Measurements from ENCODE around the gene ZNF688.
A peak's percentile ranks its signal among the peaks of the same experiment; 100 is the strongest.
"Not testable (repeated sequence)": the region's sequence is repeated elsewhere in the genome, so short reads cannot be mapped to it uniquely, and the experiment has no call there.

Gene ZNF688

GRCh38 chr16:30601966-30602365 lies 30.5 kb upstream of the ZNF688 start:
- H3K4me3 ChIP-seq (ENCODE audit: low read length) = no peak overlapping the region
- no peak for TF ChIP-seq ZNF274 (IDR thresholded peaks at IDR 0.05; ENCODE audit: low read depth, low read length)

DNA sequence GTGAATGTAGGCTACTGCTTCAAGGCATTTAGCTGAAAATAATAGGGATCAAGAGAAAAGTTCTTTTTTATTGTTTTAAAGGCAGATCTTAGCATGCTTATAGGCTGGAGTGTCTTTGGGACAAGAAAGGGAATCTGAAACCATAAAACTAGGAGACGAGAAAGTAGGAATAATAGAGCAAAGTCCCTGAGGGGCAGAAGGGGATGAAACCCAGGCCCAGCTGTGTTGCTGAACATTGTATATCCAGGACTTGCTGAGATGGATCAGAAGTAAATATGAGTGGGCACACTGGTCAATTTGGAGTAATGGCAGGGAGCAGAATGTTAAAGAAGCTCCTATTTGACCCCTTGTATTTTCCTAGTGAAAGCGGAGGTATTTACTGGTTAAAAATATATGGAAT lies 29.4 kb upstream of the ZNF688 start:
- TF ChIP-seq ZNF274 (IDR thresholded peaks at IDR 0.05; ENCODE audit: low read depth, low read length) = no peak

GRCh38 chr16:30600215-30600614 lies 28.7 kb upstream of the ZNF688 start:
- no peak overlapping the region for H3K4me3 ChIP-seq (ENCODE audit: low read length)
- no peak for TF ChIP-seq ZNF274 (IDR thresholded peaks at IDR 0.05; ENCODE audit: low read depth, low read length)

More for the DNA sequence above, 29.4 kb upstream of the ZNF688 start:
- H3K4me3 ChIP-seq (ENCODE audit: low read length) = no peak overlapping the region

GRCh38 chr16:30592871-30593270 lies 21.4 kb upstream of the ZNF688 start:
- no peak for TF ChIP-seq ZNF274 (IDR thresholded peaks at IDR 0.05; ENCODE audit: low read depth, low read length)
- no peak overlapping the region for H3K4me3 ChIP-seq (ENCODE audit: low read length)

GRCh38 chr16:30590869-30591268 lies 19.4 kb upstream of the ZNF688 start:
- not testable (repeated sequence) for H3K4me3 ChIP-seq (ENCODE audit: low read length)

GRCh38 chr16:30589582-30589981 lies 18.1 kb upstream of the ZNF688 start:
- not testable (repeated sequence) for H3K4me3 ChIP-seq (ENCODE audit: low read length)

GRCh38 chr16:30588651-30589050 lies 17.1 kb upstream of the ZNF688 start:
- H3K4me3 ChIP-seq (ENCODE audit: low read length) = no peak overlapping the region
- TF ChIP-seq ZNF274 (IDR thresholded peaks at IDR 0.05; ENCODE audit: low read depth, low read length) = no peak

DNA sequence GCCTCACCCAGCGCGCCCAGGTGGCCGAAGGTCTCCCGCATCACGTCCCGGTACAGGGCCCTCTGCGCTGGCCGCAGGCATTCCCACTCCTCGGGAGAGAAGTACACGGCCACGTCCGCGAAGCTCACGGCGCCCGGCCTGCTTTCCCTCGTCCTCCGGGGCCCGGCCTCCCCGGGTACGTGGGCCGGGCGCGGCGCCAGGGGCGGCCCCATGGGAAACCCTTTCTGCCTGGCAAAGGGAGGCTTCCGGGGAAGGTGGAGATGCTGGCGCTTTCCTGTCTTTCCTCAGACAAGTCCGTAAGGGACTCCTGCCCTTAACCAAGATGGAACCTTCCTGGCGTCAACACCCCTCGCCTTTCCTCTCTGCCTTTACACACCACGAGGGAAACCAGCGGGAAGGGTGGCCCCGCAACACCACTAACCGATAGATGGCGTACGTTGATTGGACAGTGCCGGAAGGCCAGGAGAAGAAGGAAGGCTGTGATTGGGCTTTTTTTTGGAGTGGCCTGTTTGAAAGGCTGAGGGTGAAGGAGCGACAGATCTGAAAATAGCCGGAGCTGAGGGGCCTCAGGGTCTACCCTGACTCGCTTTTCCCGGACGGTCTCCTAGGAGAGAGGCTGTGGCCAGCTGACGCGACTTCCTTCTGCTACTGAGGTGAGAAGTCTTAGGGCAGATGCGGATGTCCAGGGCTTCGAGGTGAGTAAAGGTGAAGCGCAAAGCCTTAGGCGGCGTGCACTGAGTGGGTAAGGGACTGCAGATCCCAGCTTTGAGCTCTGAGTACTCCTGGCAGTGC lies 14.1 kb upstream of the ZNF688 start, which contains the start of gene ZNF785:
TSS of gene ZNF785 (minus strand) at position 298 of the 792 bp plus-strand sequence. CDS start at position 212, 86 bp downstream.
- no peak for TF ChIP-seq ZNF274 (IDR thresholded peaks at IDR 0.05; ENCODE audit: low read depth, low read length)
- peak within 1 kb of the TSS; percentile 83 for H3K4me3 ChIP-seq (ENCODE audit: low read length)

DNA sequence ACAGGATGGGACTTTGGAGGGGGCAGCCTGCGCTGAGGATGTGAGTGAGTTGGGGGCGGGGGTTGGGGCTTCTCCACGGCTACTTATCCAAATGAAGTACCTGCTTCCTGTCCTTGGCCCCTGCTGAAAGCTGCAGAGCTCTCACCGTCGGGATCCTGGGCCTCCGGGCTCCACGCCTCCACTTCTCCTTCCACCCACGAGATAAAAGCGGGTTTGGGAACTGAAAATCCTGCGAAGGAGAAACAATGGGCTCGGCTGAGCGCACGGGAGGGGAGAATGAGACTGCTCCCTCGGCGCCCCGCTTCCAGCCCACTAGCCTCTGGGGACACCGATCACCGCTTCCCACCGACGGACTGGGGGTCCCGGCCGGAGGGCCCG lies 13.5 kb upstream of the ZNF688 start:
- no peak for TF ChIP-seq ZNF274 (IDR thresholded peaks at IDR 0.05; ENCODE audit: low read depth, low read length)
- H3K4me3 ChIP-seq (ENCODE audit: low read length) = peak overlapping the region; percentile 83

DNA sequence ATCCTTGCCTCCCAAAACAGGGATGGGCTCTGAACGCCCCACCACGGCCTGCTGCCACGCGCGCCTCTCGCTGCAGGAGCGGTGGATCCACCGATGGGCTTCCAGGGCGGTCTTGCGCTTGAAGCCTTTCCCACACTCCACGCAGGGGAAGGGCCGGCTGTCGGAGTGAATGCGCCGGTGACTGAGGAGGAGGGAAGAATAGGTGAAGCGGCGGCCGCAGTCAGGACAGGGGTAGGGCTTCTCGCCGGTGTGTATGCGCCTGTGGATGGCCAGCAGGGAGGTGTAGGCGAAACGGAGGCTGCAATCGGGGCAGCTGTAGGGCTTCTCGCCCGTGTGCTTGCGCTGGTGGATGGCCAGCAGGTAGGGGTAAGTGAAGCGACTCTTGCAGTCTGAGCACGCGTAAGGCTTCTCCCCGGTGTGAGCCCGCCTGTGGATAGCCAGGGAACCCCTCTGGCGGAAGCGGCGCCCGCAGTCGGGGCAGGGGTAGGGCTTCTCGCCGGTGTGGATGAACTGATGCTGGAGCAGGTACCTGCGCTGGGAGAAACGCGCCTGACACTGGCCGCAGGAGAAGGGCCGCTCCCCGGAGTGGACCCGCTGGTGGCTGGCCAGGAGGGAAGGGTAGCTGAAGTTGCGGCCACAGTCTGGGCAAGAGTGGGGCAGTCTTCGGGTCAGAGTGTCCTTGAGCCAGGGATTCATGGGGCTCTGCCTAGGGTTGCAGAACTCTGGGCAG lies 11.3 kb upstream of the ZNF688 start:
- H3K4me3 ChIP-seq (ENCODE audit: low read length) = no peak overlapping the region
- no peak for TF ChIP-seq ZNF274 (IDR thresholded peaks at IDR 0.05; ENCODE audit: low read depth, low read length)

GRCh38 chr16:30581457-30581856 lies 9.9 kb upstream of the ZNF688 start:
- H3K4me3 ChIP-seq (ENCODE audit: low read length) = no peak overlapping the region
- TF ChIP-seq ZNF274 (IDR thresholded peaks at IDR 0.05; ENCODE audit: low read depth, low read length) = no peak

DNA sequence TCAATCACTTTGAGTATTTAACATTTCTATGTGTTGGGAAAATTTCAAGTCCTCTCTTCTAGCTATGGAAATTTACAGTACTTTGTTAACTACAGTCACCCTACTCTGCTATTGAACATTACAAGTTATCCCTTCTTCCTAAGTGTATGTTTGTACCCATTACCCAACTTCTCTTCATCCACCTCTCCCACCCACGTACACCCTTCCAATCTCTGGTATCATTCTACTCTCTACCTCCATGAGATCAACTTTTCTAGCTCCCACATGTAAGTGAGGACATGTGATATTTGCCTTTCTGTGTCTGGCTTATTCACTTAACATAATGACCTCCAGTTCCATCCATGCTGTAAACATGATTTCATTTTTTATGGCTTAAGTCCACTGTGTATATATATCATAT lies 3.2 kb upstream of the ZNF688 start:
- no peak for TF ChIP-seq ZNF274 (IDR thresholded peaks at IDR 0.05; ENCODE audit: low read depth, low read length)
- H3K4me3 ChIP-seq (ENCODE audit: low read length) = no peak overlapping the region

DNA sequence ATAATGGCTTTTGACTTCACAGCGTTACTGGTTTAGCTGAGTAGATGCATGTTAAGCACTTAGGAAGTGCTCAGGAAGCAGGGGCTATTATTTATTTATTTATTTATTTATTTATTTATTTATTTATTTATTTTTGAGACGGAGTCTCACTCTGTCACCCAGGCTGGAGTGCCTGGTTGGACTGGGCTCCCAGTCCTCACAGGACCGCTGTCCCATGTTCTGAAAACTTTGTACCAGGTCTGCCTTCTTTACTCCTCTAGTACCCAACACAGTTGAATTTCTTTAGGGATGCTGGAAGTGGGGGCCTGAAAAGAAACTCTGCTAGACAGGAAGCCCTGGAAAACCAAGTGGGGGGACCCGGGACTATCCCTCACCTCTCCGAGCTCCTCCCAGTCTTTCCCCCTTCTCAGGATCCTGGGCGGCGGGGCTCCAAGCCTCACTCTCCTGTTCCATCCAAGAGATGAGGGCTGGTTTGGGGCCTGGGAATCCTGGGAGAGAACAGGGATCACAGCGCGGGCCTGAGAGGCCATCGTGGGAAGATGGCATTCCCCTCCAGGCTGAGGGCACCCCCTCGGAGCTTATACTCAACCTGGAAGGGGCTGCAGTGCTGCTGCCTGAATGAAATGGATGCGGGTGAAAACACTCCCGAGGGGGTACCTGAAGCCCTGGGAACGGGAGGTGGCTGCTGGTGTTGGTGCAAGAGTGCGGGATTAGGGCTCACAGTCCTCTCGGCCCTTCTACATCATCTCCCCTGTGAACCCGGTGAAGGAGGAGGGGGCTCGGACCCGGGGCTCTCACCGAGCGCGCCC lies 674 bp downstream of the ZNF688 start:
- H3K4me3 ChIP-seq (ENCODE audit: low read length) = peak overlapping the region; percentile 79
- TF ChIP-seq ZNF274 (IDR thresholded peaks at IDR 0.05; ENCODE audit: low read depth, low read length) = no peak

- TF ChIP-seq ZNF274 (IDR thresholded peaks at IDR 0.05; ENCODE audit: low read depth, low read length) = no peak
- H3K4me3 ChIP-seq (ENCODE audit: low read length) = no peak overlapping the region
These were observed 1.5 kb downstream of the ZNF688 start for GRCh38 chr16:30569746-30570635.
